AG04449 (cell line): ENCODE results near the gene CACNB3.

ENCODE experiments used
- CTCF ChIA-PET: fragments of 350-600 bp; formaldehyde crosslinking; extraction: SDS; loops from one replicate; lab custom pipeline; 2021; ENCODE audit warnings: antibody characterized with exemption; lab: Yijun Ruan, JAX
- POLR2A ChIA-PET: fragments of 400-600, 350-600 bp; formaldehyde crosslinking; extraction: SDS; loops from one replicate; lab custom pipeline; 2020; ENCODE audit warnings: antibody characterized with exemption, inconsistent platforms; lab: Yijun Ruan, JAX
- DNase-seq: peaks from one replicate; pipeline ENCODE4 v3.0.0-alpha.2; 2010; ENCODE audit warnings: low read depth, low spot score
- H3K4me3 ChIP-seq: 2 replicates; pipeline ENCODE4 v1.5.1; 2011; ENCODE audit warnings: low read depth, mild to moderate bottlenecking, control low read depth, low read length
- TF ChIP-seq, protein P1 (sequence below): IDR thresholded peaks from one replicate; pipeline ENCODE4 v1.5.1; 2011; ENCODE audit warnings: mild to moderate bottlenecking, moderate library complexity, low read length, control low read depth, inconsistent platforms; ENCODE audit not compliant: insufficient read depth; ENCODE audit errors: missing control alignments

CACNB3 gene

DNA sequence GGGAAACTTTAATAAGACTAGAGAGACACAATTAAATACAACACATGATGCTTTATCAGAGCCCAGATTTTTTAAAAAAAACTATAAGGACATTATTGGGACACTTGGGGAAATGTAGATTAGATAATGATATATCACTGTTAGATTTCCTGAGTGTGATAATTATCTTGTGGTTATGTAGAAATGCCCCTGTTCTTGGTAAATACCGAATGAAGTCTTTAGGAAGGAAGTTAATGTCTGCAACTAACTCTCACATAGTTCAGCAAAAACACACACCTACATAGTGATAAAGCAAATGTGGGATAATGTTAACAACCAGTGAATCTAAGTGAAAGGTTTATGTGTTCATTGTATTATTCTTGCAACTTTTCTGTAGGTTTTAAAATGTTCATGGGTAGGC, 14.6 kb upstream of the CACNB3 start:
- TF ChIP-seq, protein P1, sequence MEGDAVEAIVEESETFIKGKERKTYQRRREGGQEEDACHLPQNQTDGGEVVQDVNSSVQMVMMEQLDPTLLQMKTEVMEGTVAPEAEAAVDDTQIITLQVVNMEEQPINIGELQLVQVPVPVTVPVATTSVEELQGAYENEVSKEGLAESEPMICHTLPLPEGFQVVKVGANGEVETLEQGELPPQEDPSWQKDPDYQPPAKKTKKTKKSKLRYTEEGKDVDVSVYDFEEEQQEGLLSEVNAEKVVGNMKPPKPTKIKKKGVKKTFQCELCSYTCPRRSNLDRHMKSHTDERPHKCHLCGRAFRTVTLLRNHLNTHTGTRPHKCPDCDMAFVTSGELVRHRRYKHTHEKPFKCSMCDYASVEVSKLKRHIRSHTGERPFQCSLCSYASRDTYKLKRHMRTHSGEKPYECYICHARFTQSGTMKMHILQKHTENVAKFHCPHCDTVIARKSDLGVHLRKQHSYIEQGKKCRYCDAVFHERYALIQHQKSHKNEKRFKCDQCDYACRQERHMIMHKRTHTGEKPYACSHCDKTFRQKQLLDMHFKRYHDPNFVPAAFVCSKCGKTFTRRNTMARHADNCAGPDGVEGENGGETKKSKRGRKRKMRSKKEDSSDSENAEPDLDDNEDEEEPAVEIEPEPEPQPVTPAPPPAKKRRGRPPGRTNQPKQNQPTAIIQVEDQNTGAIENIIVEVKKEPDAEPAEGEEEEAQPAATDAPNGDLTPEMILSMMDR: no peak
- ChIA-PET POLR2A (no interaction called here), CTCF (interaction anchor here (1.2 to 12.4 kb wide), 3 partner anchors 8 to 51 kb away, joined by 5 to 147 read pairs (median 7); partner anchors contain the start of gene CACNB3)
- no peak for DNase-seq
- no peak overlapping the region for H3K4me3 ChIP-seq

DNA sequence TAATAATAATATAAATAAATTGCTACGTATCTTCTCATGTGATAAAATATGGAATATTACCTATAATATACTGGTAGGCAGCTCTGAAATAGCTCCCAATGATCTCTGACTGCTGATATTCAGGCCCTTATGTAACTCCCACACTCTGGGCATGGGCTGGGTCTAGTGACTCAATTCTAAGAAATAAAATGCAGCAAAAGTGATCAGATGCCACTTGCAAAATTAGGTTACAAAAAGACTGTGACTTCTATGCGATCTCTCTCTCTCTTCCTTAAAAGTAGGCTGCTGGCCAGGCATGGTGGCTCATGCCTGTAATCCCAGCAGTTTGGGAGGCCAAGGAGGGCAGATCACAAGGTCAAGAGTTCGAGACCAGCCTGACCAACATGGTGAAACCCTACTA, 10.3 kb upstream of the CACNB3 start:
- ChIA-PET CTCF (interaction anchor here (1.1 to 1.5 kb wide), 3 partner anchors 13 to 23 kb away, joined by 3 to 4 read pairs (median 4); no protein-coding TSS in a partner anchor), POLR2A (no interaction called here)
- TF ChIP-seq, protein P1: no peak
- H3K4me3 ChIP-seq: no peak overlapping the region
- DNase-seq: no peak

DNA sequence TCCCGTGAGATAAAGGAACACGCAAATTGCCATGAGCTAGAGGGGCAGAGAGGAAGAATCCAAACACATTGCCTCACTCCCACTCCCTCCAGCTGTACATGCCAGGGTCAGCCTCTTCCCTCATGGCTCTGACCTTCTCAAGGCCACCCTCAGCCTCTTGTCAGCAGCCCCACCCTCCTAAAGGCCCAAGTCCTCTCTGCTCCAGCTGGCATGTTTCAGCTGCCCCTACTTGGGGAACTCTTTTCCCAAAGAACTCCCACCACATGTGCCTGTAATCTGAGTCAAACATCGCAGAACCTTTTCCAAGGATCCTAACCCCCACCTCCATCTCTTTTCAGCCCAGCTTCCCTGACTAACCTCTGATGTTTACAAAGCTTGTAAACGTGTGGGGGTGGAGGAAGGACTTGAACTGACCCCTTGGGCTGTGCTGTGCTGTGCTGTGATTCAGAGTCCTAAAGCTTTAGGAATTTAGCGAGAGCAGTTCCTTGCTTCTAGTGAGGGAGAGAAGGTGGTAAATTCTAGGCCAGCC, 7.3 kb upstream of the CACNB3 start:
- H3K4me3 ChIP-seq: no peak overlapping the region
- ChIA-PET POLR2A (interaction anchor here (1.0 kb wide), 1 partner anchor 22 kb away, joined by 4 read pairs; the partner anchor contains the start of gene ADCY6), CTCF (interaction anchor here (0.8 to 8.6 kb wide), 7 partner anchors 9 to 92 kb away, joined by 3 to 147 read pairs (median 4); partner anchors contain the start of gene ADCY6)
- DNase-seq: peak; percentile 78
- TF ChIP-seq, protein P1: no peak

DNA sequence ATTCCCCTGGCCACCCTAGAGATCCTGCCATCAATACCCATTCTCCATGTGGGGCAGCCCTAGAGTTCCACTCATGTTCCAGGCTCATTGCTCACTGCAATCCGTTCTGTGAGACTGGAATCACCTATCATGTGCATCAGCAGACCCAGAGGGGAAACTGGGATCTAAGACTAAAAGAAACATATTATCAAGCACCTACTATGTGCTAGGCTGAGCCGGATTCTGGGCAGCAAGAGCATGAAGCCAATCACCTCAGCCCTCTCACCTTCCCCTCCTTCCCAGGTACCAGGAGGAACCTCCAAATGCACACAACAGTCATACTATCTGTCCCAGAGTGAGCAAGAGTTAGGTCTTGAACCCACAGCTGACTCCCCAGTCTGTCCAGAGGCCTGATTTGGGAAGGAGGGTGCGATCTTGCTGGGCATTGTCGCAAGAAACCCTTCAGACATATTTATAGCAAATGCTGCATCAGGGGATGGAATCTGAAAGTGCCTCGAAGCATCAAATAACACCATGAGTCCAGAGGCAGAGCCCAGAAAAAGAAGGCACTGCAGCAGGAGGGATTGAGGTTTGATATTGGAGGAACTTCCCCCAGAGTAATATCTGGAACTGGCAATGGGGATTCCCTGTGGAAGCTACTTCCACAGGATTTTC, 6.7 kb upstream of the CACNB3 start:
- no peak overlapping the region for H3K4me3 ChIP-seq
- no peak for DNase-seq
- TF ChIP-seq, protein P1: no peak
- ChIA-PET CTCF (interaction anchor here (0.8 to 8.6 kb wide), 10 partner anchors 8 to 91 kb away, joined by 3 to 147 read pairs (median 6); partner anchors contain the start of gene ADCY6), POLR2A (interaction anchor here (1.0 kb wide), 1 partner anchor 23 kb away, joined by 4 read pairs; the partner anchor contains the start of gene ADCY6)

DNA sequence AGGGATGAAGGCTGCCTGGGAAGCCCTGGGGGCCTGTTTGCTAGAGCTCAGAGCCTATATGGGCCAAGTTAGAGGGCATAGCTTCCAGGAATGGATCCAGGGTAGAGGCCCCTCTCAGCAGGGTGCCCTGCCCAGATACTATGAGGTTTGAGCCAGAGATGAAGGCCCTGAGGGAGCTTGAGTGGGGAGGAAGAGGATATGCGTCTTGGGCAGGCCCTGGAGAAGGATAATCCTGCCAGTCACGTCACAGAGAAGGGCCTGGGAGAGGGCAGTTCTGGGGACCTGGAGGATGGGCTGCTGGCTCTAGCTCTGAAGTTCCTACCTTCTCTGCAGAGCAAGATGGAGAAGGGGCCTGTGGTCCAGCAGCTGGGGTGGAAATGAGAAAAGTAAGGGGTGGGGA, 5.9 kb upstream of the CACNB3 start:
- TF ChIP-seq, protein P1: no peak
- H3K4me3 ChIP-seq: no peak overlapping the region
- ChIA-PET CTCF (interaction anchor here (0.9 to 8.6 kb wide), 6 partner anchors 13 to 57 kb away, joined by 3 to 147 read pairs (median 64); partner anchors contain the start of gene DDX23), POLR2A (no interaction called here)
- DNase-seq: no peak
